GM12878 (cell line): ENCODE measurements around the gene SLC32A1. TPM values are rescaled to one million over a fixed set of nuclear protein-coding genes. Genes with fewer than 3 reads are reported as not detected.

Experiments used
- ATAC-seq: fragments of 200-7000 bp; cut with Tn5 transposase; 3 replicates; pipeline ENCODE4 v1.9.1; 2020; ENCODE audit warnings: mild to moderate bottlenecking, moderate library complexity
- BruUV-seq: library from RNA; stranded (reverse); fragments of 400-500 nt; replicated peaks from 2 replicates; lab custom pipeline; 2021; lab: Mats Ljungman, UMichigan
- CTCF ChIA-PET: fragments of 300-600 bp; sonication (Branson Sonifier 250); formaldehyde crosslinking; extraction: SDS; loops from one replicate; lab custom pipeline; 2021; ENCODE audit warnings: inconsistent platforms; lab: Yijun Ruan, JAX
- POLR2A ChIA-PET: fragments of 350-600 bp; formaldehyde crosslinking; extraction: SDS; loops from one replicate; lab custom pipeline; 2021; ENCODE audit warnings: inconsistent platforms; lab: Charles Lee
- RAD21 ChIA-PET: fragments of 300-600 bp; sonication (Branson Sonifier 250); formaldehyde crosslinking; loops from one replicate; lab custom pipeline; 2023; ENCODE audit warnings: antibody characterized with exemption; ENCODE audit not compliant: unreplicated experiment; lab: Charles Lee
- SMC1A ChIA-PET: fragments of 300-600 bp; sonication (Branson Sonifier 250); formaldehyde crosslinking; loops from one replicate; lab custom pipeline; 2023; ENCODE audit not compliant: unreplicated experiment, uncharacterized antibody; lab: Charles Lee
- DNase-seq: peaks from one replicate; pipeline ENCODE4 v3.0.0-alpha.2; 2011; ENCODE audit warnings: low read depth, low spot score
- FAIRE-seq: peaks from 3 replicates; lab custom pipeline; 2011; peaks lifted over from hg19 to GRCh38; lab: Jason Lieb, UNC
- H2AFZ ChIP-seq: 2 replicates; pipeline ENCODE4 v1.6.0; 2011; ENCODE audit warnings: low read depth, low read length, control low read depth; ENCODE audit not compliant: control insufficient read depth
- H3K27ac ChIP-seq: 2 replicates; pipeline ENCODE4 v1.5.1; 2011; ENCODE audit warnings: control low read depth; ENCODE audit not compliant: control insufficient read depth, insufficient read depth
- H3K27me3 ChIP-seq, 2 experiments: replicated peaks in 1 of 2; 2 replicates each; pipeline versions ENCODE4 v1.6.0 to v1.6.1; 2011; ENCODE audit warnings: low read length in 1 of 2; ENCODE audit not compliant: control insufficient read depth in 2 of 2, insufficient read depth in 2 of 2
- H3K36me3 ChIP-seq, 2 experiments: 2 replicates each; pipeline ENCODE4 v1.5.1; 2011; ENCODE audit warnings: low read length in 1 of 2; ENCODE audit not compliant: control insufficient read depth in 2 of 2, insufficient read depth in 2 of 2
- H3K4me1 ChIP-seq: 2 replicates; pipeline ENCODE4 v1.6.1; 2011; ENCODE audit warnings: mild to moderate bottlenecking, low read length, moderate library complexity, mixed read lengths; ENCODE audit not compliant: control insufficient read depth, insufficient read depth
- H3K4me2 ChIP-seq: 2 replicates; pipeline ENCODE4 v1.6.0; 2011; ENCODE audit warnings: control low read depth; ENCODE audit not compliant: control insufficient read depth, insufficient read depth
- H3K4me3 ChIP-seq: fragments of 200-600 bp; sonication (generic); 2 replicates; pipeline ENCODE4 v1.5.1; 2016
- H3K79me2 ChIP-seq: 2 replicates; pipeline ENCODE4 v1.6.0; 2011; ENCODE audit warnings: low read length; ENCODE audit not compliant: control insufficient read depth, insufficient read depth
- H3K9ac ChIP-seq: 2 replicates; pipeline ENCODE4 v1.8.0; 2011; ENCODE audit warnings: low read length, control low read depth, mixed read lengths; ENCODE audit not compliant: control insufficient read depth, insufficient read depth
- H3K9me3 ChIP-seq: replicated peaks from 3 replicates; pipeline ENCODE4 v1.5.1; 2011; ENCODE audit warnings: mild to moderate bottlenecking, low read length; ENCODE audit not compliant: control insufficient read depth, insufficient read depth
- H4K20me1 ChIP-seq: 2 replicates; pipeline ENCODE4 v1.6.0; 2011; ENCODE audit not compliant: control insufficient read depth, insufficient read depth
- BRCA1 ChIP-seq: IDR thresholded peaks from 2 replicates; pipeline ENCODE4 v1.6.1; 2011; ENCODE audit warnings: low read depth, low read length, improper control_type of control experiment
- CHD1 ChIP-seq: IDR thresholded peaks from 2 replicates; pipeline ENCODE4 v1.6.1; 2012; ENCODE audit warnings: low read depth, low read length, improper control_type of control experiment
- GATAD2B ChIP-seq: fragments of 450-650 bp; conservative IDR thresholded peaks from 2 replicates; pipeline ENCODE4 v1.6.1; 2017; ENCODE audit warnings: low read depth, mild to moderate bottlenecking, moderate library complexity
- MAX ChIP-seq: IDR thresholded peaks from 2 replicates; pipeline ENCODE4 v1.6.1; 2012; ENCODE audit warnings: low read depth, low read length, improper control_type of control experiment
- SMAD1 ChIP-seq: fragments of 450-650 bp; IDR thresholded peaks from 2 replicates; pipeline ENCODE4 v1.6.1; 2018; ENCODE audit warnings: mild to moderate bottlenecking, low read depth; ENCODE audit not compliant: partially characterized antibody
- SMARCA5 ChIP-seq: fragments of 450-650 bp; IDR thresholded peaks from 2 replicates; pipeline ENCODE4 v1.6.1; 2017; ENCODE audit warnings: mild to moderate bottlenecking
- WRNIP1 ChIP-seq: IDR thresholded peaks from 2 replicates; pipeline ENCODE4 v1.6.1; 2011; ENCODE audit warnings: low read depth, low read length, improper control_type of control experiment, borderline replicate concordance
- ZNF274 ChIP-seq: IDR thresholded peaks from one replicate; pipeline ENCODE4 v1.8.0; 2011; ENCODE audit not compliant: insufficient read length, insufficient read depth
- WGBS: methylation state at CpG from one replicate; pipeline ENCODE4 v1.1.6; 2016; ENCODE audit warnings: low lambda C conversion rate; ENCODE audit not compliant: insufficient replicate concordance, insufficient coverage; ENCODE audit errors: missing lambda C conversion rate; 5-methylcytosine and 5-hydroxymethylcytosine counted together
- in situ Hi-C: fragments of 300-500 bp; cut with MboI; formaldehyde crosslinking; loops from 9 replicates; pipeline ENCODE4 v1.14.3; 2018; ENCODE audit warnings: mixed read lengths
- intact Hi-C: fragments of 100-400 bp; cut with micrococcal nuclease; formaldehyde crosslinking; loops from one replicate; pipeline ENCODE4 v1.14.2; 2022; ENCODE audit not compliant: unreplicated experiment
- polyA plus RNA-seq, 11 experiments: library from polyadenylated mRNA; depleted of rRNA in 4 of 11; unstranded in 6 of 11; stranded (reverse) in 5 of 11; fragments of >200 nt; fragmentation: Nextera tagmentation in 4 of 11; fragmentation: Illumina TruSeq in 1 of 11; extraction: Ambion mirVana in 4 of 11; extraction: Trizol in 1 of 11; gene quantifications; 1 replicate in 1 of 11; 2 replicates in 10 of 11; pipeline versions ENCODE4 v1.2.1 to v1.2.3, GENCODE V29; 2011 to 2016; ENCODE audit warnings: inconsistent platforms in 2 of 11, missing spikeins in 2 of 11, low read depth in 1 of 11
- total RNA-seq, 4 experiments: library from RNA; depleted of rRNA in 3 of 4; stranded (reverse); fragments of >200 nt in 3 of 4; fragmentation: Illumina TruSeq in 1 of 4; extraction: Trizol in 1 of 4; gene quantifications; 2 replicates each; pipeline versions ENCODE4 v1.2.1 to v1.2.3, GENCODE V29; 2013 to 2021

SLC32A1 gene
- total and polyA plus RNA-seq, 10 of the 15 experiments (the other 5 are each of a cell fraction or from before 2014, with no cell fraction given) = not detected

DNA sequence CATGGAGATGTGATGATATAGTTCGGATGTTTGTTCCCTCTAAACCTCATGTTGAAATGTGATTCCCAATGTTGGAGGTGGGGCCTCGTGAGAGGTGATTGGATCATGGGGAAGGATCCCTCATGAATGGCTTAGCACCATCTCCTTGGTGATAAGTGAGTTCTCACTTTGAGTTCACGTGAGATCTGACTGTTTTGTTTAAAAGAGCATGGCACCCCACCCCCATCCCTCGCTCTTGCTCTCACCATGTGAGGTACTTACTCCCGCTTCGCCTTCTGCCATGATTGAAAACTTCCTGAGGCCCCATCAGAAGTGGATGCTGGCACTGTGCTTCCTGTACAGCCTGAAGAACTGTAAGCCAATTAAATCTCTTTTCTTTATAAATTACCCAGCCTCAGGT lies 10.9 kb downstream of the SLC32A1 start:
- no TSS peak for BruUV-seq
- POLR2A ChIA-PET = no interaction called here
- intact Hi-C loops = no loop called here

GRCh38 chr20:38737887-38738286 lies 13.6 kb downstream of the SLC32A1 start:
- TF ChIP-seq BRCA1 = no peak
- TF ChIP-seq, all 136 proteins: peak for 0
- ChIA-PET RAD21 (no interaction called here), SMC1A (no interaction called here), CTCF (interaction anchor here (1.4 kb wide), 1 partner anchor 13 kb away, joined by 3 read pairs; no protein-coding TSS in a partner anchor), POLR2A (no interaction called here)
- intact Hi-C loops (no loop called here), in situ Hi-C loops (no loop called here)
- no peaks in the 10 kb centered on the region for H4K20me1 ChIP-seq
- FAIRE-seq = no peak
- no peaks in the 10 kb centered on the region for H3K79me2 ChIP-seq
- H3K4me2 ChIP-seq = no peak overlapping the region
- no TSS peak for BruUV-seq
- H3K9me3 ChIP-seq = no peaks in the 10 kb centered on the region
- no peak overlapping the region for H3K9ac ChIP-seq
- H3K4me3 ChIP-seq = no peak overlapping the region
- no peaks in the 10 kb centered on the region for H3K36me3 ChIP-seq
- peaks cover 3 to 6% of the 10 kb centered on the region in 2 experiments for H3K27me3 ChIP-seq
- H3K27ac ChIP-seq = no peak overlapping the region
- H3K4me1 ChIP-seq = no peaks in the 10 kb centered on the region
- WGBS = 44% methylated on average over 1 of the region's 1 CpG
- no peak for DNase-seq
- H2AFZ ChIP-seq = no peak overlapping the region
- no peak for ATAC-seq

More for the DNA sequence above, 10.9 kb downstream of the SLC32A1 start:
- SMC1A ChIA-PET = no interaction called here
- peaks cover 9 to 17% of the 10 kb centered on the region in 2 experiments for H3K27me3 ChIP-seq
- peaks cover 6% of the 10 kb centered on the region for H3K4me1 ChIP-seq
- CTCF ChIA-PET = interaction anchor here (1.0 kb wide), 1 partner anchor 16 kb away, joined by 3 read pairs; no protein-coding TSS in a partner anchor
- no peak overlapping the region for H3K4me2 ChIP-seq
- DNase-seq (no peak), FAIRE-seq (no peak), ATAC-seq (no peak)
- TF ChIP-seq ZNF274 = no peak
- no peak for TF ChIP-seq SMAD1
- TF ChIP-seq BRCA1 = no peak
- TF ChIP-seq WRNIP1 = no peak
- TF ChIP-seq GATAD2B = no peak
- TF ChIP-seq MAX = no peak
- no peak for TF ChIP-seq SMARCA5
- TF ChIP-seq CHD1 = no peak
- WGBS = 24% methylated on average over 6 of the region's 6 CpGs
- in situ Hi-C loops = no loop called here
- H4K20me1 ChIP-seq = no peaks in the 10 kb centered on the region
- H3K36me3 ChIP-seq = no peaks in the 10 kb centered on the region
- no peak overlapping the region for H3K4me3 ChIP-seq
- no peaks in the 10 kb centered on the region for H3K79me2 ChIP-seq
- RAD21 ChIA-PET = no interaction called here
- H3K9me3 ChIP-seq = no peaks in the 10 kb centered on the region; the same call in 2 of the 3 replicates
- H3K9ac ChIP-seq = no peak overlapping the region
- no peak overlapping the region for H3K27ac ChIP-seq
- no peak overlapping the region for H2AFZ ChIP-seq
